Fibroblast of lung (primary cell): ENCODE results near the gene GK2. TPM values are rescaled to one million over a fixed set of nuclear protein-coding genes. Genes with fewer than 3 reads are reported as not detected.

Source experiments
- DNase-seq, 2 donors: peaks; one replicate each; pipeline versions ENCODE4 v3.0.0 to v3.0.0-alpha.2; 2010; ENCODE audit warnings: low read depth in 2 of 2
- H2AFZ ChIP-seq: 2 replicates; pipeline ENCODE4 v1.5.1; 2012; ENCODE audit warnings: low read length, control low read depth, inconsistent platforms
- H3K27ac ChIP-seq: 2 replicates; pipeline ENCODE4 v1.5.1; 2011; ENCODE audit warnings: low read length, control low read depth; ENCODE audit not compliant: insufficient read depth
- H3K27me3 ChIP-seq: 2 replicates; pipeline ENCODE4 v1.5.1; 2011; ENCODE audit warnings: mild to moderate bottlenecking, low read length; ENCODE audit not compliant: control insufficient read depth, insufficient read depth
- H3K36me3 ChIP-seq: 2 replicates; pipeline ENCODE4 v1.5.1; 2011; ENCODE audit warnings: low read length; ENCODE audit not compliant: control insufficient read depth, insufficient read depth
- H3K4me1 ChIP-seq: 2 replicates; pipeline ENCODE4 v1.5.1; 2011; ENCODE audit warnings: low read length; ENCODE audit not compliant: control insufficient read depth, insufficient read depth; ENCODE audit errors: extremely low read depth
- H3K4me2 ChIP-seq: 2 replicates; pipeline ENCODE4 v1.5.1; 2011; ENCODE audit warnings: low read length, control low read depth; ENCODE audit not compliant: insufficient read depth; ENCODE audit errors: extremely low read depth
- H3K4me3 ChIP-seq, 4 experiments: fragments of 200-600 bp in 1 of 4; sonication (generic) in 1 of 4; replicated peaks in 1 of 4; 2 replicates each; pipeline ENCODE4 v1.5.1; 2011 to 2016; ENCODE audit warnings: low read length in 4 of 4, low read depth in 3 of 4, mild to moderate bottlenecking in 3 of 4, control low read depth in 2 of 4, inconsistent platforms in 1 of 4, mixed read lengths in 1 of 4; ENCODE audit not compliant: insufficient read depth in 1 of 4; ENCODE audit errors: control extremely low read depth in 1 of 4
- H3K79me2 ChIP-seq: 2 replicates; pipeline ENCODE4 v1.5.1; 2012; ENCODE audit warnings: mild to moderate bottlenecking, low read length, inconsistent platforms; ENCODE audit not compliant: control insufficient read depth, insufficient read depth
- H3K9ac ChIP-seq: 2 replicates; pipeline ENCODE4 v1.5.1; 2011; ENCODE audit warnings: mild to moderate bottlenecking, low read length, control low read depth; ENCODE audit not compliant: insufficient read depth
- H3K9me3 ChIP-seq: 2 replicates; pipeline ENCODE4 v1.5.1; 2012; ENCODE audit warnings: low read depth, low read length; ENCODE audit not compliant: control insufficient read depth, insufficient read depth
- H4K20me1 ChIP-seq: 2 replicates; pipeline ENCODE4 v1.5.1; 2011; ENCODE audit warnings: low read length; ENCODE audit not compliant: control insufficient read depth, insufficient read depth; ENCODE audit errors: extremely low read depth
- CTCF ChIP-seq, 2 donors: IDR thresholded peaks in 1 of 2; conservative IDR thresholded peaks in 1 of 2; 1 replicate in 1 of 2; 2 replicates in 1 of 2; pipeline ENCODE4 v1.5.1; 2011 to 2012; ENCODE audit warnings: low read length in 2 of 2, control low read depth in 1 of 2, inconsistent platforms in 1 of 2, low read depth in 1 of 2, mild to moderate bottlenecking in 1 of 2
- EZH2 ChIP-seq: IDR thresholded peaks from 2 replicates; pipeline ENCODE4 v1.5.1; 2012; ENCODE audit warnings: low read length, control low read depth, mild to moderate bottlenecking; ENCODE audit errors: missing control alignments
- polyA plus RNA-seq, 2 donors: library from polyadenylated mRNA; depleted of rRNA in 1 of 2; stranded (reverse) in 1 of 2; unstranded in 1 of 2; fragments of >200 nt; gene quantifications; 2 replicates each; pipeline ENCODE4 v1.2.1, GENCODE V29; 2011 to 2012; ENCODE audit warnings: missing spikeins in 1 of 2
- total RNA-seq: library from RNA; depleted of rRNA; stranded (reverse); fragments of >200 nt; gene quantifications from 2 replicates; pipeline ENCODE4 v1.2.1, GENCODE V29; 2014

The GK2 gene
- total and polyA plus RNA-seq, 2 donors (not counting 1 experiment from before 2014, with no cell fraction given), result not detected

DNA sequence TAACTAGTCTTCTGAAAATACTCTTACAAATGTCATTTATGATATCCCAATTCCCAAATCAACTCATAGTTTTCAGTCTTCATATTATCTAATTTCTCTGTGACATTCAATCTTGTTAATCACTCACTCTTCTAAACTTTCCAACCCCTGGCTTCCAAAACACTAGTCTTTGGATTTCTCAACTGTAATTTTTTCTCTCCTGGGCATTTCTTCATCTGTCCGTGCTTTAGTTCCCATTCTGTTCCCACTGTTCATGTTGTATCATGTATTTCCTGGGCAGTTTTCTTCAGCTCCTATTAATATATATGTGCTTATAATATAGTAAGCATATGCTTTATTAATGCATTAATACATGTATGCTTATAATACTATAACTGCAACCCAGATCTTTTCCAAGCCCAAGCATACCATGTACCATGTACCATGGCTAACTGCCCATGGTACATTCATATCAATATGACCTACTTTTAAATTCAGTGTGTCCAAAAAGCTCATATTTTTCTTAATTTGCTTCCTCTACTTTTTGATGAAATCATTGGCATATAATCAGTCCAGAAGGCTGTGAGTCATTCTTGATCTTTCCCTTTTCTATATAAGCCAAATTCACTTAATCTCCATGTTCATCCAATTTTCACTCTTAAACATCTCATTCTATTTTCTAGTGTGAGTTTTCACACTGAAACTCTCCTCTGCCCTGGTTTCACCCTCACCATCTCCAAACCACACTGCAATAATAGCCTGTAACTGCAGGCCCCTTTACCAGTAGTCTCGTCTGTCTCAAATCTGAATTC, 21.3 kb upstream of the GK2 start:
- H3K4me1 ChIP-seq, result no peaks in the 10 kb centered on the region
- no peaks in the 10 kb centered on the region for H3K36me3 ChIP-seq
- H3K79me2 ChIP-seq, result no peaks in the 10 kb centered on the region
- H3K27me3 ChIP-seq, result no peaks in the 10 kb centered on the region
- no peak overlapping the region for H3K4me2 ChIP-seq
- TF ChIP-seq EZH2 (no peak), CTCF (conservative IDR thresholded peaks at IDR 0.05 in 1 of 2, IDR thresholded peaks at IDR 0.05 in 1 of 2; ENCODE audit: low read depth in 1 of 2, low read length in 2 of 2) (no peak)
- no peaks in the 10 kb centered on the region for H4K20me1 ChIP-seq
- H3K9me3 ChIP-seq, result no peaks in the 10 kb centered on the region
- no peak overlapping the region for H3K9ac ChIP-seq
- H3K4me3 ChIP-seq, result no peak overlapping the region
- H3K27ac ChIP-seq, result no peak overlapping the region
- no peak overlapping the region for H2AFZ ChIP-seq
- no peak for DNase-seq

- no peak for DNase-seq
- Histone ChIP-seq H4K20me1 (no peaks in the 10 kb centered on the region), H3K27me3 (no peaks in the 10 kb centered on the region), H3K4me1 (no peaks in the 10 kb centered on the region), H3K36me3 (no peaks in the 10 kb centered on the region), H3K9ac (no peak overlapping the region), H3K27ac (no peak overlapping the region), H3K4me3 (no peak overlapping the region), H2AFZ (no peak overlapping the region), H3K4me2 (no peak overlapping the region), H3K79me2 (no peaks in the 10 kb centered on the region), H3K9me3 (no peaks in the 10 kb centered on the region)
- TF ChIP-seq EZH2, result no peak
- no peak for TF ChIP-seq CTCF (conservative IDR thresholded peaks at IDR 0.05 in 1 of 2, IDR thresholded peaks at IDR 0.05 in 1 of 2; ENCODE audit: low read depth in 1 of 2, low read length in 2 of 2)
Measured at GRCh38 chr4:79426989-79427388, 19.0 kb upstream of the GK2 start.

GRCh38 chr4:79425586-79425985, 17.6 kb upstream of the GK2 start:
- Histone ChIP-seq H3K4me2 (no peak overlapping the region), H3K27me3 (no peaks in the 10 kb centered on the region), H3K27ac (no peak overlapping the region), H3K36me3 (no peaks in the 10 kb centered on the region), H3K9me3 (no peaks in the 10 kb centered on the region), H3K79me2 (no peaks in the 10 kb centered on the region), H3K9ac (no peak overlapping the region), H3K4me1 (no peaks in the 10 kb centered on the region), H4K20me1 (no peaks in the 10 kb centered on the region), H2AFZ (no peak overlapping the region), H3K4me3 (no peak overlapping the region)
- TF ChIP-seq EZH2 (no peak), CTCF (conservative IDR thresholded peaks at IDR 0.05 in 1 of 2, IDR thresholded peaks at IDR 0.05 in 1 of 2; ENCODE audit: low read depth in 1 of 2, low read length in 2 of 2) (no peak)
- DNase-seq, result no peak
